GM11168 (cell line): ENCODE data around the gene PNKP.

Experiments
- in situ Hi-C: fragments of 300-500 bp; cut with MboI; formaldehyde crosslinking; loops from one replicate; pipeline ENCODE4 v1.12.0; 2022; ENCODE audit warnings: low sequenced_read_pairs; ENCODE audit not compliant: unreplicated experiment

Gene PNKP

DNA sequence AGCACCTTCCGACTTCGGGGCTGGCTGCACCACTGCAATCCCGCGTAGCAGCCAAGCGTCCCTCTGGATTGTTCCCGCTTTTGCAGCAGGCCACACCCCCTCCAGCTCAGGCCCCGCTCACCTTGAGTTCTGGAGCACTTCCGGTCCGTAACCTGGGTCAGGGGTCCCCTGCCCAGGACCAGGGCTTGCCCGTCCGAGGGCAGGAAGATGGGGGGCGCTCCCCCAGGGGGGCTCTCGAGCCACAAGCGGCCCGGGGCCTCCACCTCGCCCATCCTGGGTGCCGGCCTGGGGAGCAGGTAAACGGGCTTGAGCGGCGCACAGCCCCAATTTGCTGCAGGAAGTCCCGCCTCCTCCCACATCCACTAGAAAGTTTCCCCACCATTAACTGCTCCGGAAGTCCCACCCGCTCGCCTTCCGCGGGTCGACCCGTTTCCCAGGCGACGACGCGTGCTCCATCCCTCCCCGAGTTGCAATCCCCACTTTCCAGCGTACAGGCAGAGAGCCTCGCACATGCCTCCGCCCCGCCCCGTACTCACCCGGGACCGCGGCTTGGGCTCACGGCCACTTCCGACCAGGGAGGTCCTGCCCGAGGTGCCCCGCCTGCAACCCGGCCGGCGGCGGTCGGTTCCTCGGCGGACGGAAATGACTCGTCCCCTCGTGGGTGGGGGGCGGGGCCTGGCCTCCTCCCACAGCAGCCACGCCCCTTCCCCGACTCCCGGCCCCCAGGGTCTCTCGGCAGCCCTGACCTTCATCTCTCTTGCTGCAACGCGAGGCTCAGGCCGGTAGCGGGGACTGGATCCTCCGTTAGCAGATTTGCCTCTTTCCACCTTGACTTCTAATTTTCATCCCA lies at the start of gene PNKP:
Gene PNKP (minus strand): TSS at position 644 of the 850 bp plus-strand sequence. CDS start 372 bp downstream, at position 272.
- in situ Hi-C loops = no loop called here

DNA sequence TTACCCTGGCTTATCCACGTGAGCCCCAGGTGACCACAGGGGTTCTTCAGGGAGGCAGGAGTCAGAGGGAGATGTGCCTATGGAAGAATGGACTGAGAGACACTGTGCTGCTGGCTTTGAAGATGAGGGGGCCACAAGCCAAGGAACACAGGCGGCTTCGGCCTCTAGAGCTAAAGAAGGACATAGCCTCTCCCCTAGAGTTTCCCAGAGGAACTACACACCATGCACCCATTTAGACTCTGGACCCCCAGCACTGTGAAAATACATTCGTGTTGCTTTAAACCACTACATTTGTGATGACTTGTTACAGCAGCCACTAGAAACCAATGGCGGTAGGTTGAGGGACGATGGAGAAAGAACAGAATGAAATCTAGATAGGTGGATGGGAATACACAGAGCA lies 47.9 kb upstream of the PNKP start:
- in situ Hi-C loops = no loop called here

- in situ Hi-C loops = no loop called here
These were observed 46.3 kb upstream of the PNKP start for GRCh38 chr19:49913720-49914119.

DNA sequence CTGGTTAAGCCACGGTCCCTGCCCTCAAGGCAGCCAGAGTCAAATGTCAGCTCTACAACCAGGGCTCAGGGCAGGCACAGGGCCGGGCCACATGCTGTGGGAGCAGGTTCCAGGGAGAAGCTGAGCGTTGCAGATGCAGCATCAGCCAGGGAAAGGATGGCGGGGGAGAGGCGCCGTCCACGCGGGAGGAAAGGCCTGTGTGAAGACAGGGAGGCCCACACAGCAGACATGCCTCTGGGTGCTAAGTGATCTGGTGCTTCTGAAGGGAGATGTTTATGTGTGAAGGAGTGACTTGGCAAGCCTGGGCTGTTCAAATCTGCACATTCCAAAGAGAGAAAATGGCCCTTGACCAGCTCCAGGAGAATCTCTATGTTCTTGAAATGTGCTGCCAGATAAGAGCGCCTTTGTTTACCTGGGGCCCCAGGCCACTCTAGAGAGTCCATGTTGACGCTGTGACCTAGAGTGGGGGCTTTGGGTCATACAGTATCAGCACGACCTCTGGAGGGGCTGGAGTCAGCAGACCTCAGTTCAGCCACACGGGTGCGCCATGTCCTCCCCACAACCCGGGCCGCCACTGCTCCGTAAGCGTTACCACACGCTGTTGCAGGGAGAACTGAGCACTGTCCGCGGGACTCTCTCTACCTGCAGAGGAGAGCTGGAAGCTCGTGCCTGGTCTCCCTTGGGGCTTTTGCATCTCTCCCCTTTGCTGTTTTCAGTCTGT lies 45.7 kb upstream of the PNKP start:
- in situ Hi-C loops = no loop called here

DNA sequence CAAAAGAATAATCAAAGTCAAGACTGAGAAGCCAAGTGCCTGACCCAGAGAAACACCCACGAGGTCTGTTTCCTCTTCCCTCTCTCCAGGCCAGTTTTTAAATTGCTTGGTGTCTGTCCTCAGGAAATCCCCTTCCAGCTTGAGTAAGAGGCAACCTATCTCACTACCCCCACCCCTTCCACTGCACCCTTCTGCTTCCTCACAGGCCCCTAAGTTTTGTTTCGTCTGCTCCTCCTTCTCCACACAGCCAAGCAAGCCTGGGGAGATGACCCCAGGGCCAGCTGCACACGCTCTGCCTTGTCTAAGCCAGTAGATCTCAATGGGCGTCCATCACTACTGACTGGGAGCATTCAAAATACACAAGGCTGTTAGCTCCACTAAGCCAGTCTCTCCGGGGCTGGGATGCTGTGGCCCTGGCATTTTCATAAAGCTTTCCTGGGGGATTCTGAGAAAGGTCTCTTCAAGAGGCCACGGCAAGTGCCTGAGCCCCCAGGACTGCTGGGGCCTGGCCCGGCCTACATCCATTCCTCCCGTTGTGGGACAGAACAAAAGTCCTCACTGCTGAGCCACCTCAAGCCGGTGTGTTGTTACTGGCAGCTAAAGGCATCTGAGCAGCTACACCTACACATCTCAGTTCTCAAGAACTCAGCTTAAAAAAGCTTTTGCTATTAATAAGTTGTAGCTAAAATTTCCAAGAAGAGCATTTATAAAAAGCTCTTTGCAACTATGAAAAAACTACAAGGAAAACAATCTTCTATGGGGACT lies 44.2 kb upstream of the PNKP start:
- in situ Hi-C loops = no loop called here

DNA sequence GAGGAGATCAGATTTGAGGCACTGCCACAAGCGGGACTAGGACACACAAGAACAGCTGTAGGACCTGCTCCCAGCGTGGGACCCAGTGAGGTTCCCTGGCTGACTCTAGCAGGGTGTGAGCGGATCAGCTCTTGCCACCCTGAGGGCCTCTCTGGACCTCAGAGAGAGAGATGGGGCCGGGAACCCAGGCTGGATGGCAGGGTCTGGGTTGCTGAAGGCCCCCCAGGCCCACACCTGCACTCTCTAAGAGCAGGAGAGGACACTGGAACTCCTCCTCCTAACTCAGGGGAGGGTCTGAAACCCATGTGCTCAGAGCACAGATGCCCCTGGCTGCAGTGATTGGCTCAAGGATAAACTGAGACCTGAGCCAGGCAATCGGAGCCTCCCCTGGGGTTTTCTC lies 42.8 kb upstream of the PNKP start:
- in situ Hi-C loops = no loop called here

DNA sequence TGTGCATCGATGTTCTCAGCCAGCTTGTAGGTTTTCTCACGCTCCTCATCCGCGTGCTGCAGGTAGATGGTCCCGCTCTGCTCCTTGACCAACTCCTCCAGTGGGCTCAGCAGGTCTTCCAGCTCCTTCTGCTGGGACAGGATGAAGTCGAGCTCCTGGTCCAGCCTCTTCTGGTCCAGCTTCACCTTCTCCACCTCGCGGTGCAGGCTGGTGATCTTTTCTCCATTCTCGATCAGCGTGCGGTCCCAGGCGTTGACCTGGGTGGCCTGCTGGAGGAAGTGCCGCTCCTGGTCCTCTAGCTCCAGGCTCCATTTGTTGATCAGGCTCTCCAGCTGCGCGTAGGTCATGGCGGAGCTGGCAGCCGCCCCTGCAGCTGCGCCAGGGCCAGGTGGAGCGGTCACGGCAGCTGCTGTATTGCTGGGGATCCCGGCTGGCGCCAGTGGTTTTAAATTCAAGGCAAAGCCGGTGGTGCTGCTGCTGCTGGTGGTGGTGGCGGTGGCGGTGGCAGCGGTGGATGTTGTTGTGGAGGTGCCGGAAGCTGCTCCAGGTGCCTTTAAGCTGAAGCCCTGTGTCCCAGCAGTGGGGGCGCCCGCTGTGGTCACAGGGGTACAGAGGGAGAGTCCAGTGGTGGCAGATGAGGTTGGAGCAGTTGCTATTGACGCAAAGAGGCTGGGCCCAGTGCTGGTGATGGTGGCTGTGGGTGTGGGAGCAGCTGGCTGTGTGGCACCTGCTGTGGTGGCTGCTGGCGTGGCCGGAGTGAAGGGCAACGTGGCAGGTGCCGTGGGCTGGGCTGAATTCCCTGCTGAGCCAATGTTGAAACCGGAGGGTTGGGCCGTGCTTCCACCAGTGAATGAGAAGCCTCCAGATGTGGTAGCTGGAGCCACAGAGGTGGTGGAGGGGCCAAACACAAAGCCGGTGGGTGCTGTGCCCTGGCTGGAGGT lies 41.4 kb upstream of the PNKP start:
- in situ Hi-C loops = no loop called here

- in situ Hi-C loops = no loop called here
These were observed 40.5 kb upstream of the PNKP start for GRCh38 chr19:49907745-49908446.

- in situ Hi-C loops = no loop called here
These were observed 39.6 kb upstream of the PNKP start for GRCh38 chr19:49906879-49907564.

- in situ Hi-C loops = no loop called here
These were observed 36.8 kb upstream of the PNKP start for GRCh38 chr19:49904136-49904535.

DNA sequence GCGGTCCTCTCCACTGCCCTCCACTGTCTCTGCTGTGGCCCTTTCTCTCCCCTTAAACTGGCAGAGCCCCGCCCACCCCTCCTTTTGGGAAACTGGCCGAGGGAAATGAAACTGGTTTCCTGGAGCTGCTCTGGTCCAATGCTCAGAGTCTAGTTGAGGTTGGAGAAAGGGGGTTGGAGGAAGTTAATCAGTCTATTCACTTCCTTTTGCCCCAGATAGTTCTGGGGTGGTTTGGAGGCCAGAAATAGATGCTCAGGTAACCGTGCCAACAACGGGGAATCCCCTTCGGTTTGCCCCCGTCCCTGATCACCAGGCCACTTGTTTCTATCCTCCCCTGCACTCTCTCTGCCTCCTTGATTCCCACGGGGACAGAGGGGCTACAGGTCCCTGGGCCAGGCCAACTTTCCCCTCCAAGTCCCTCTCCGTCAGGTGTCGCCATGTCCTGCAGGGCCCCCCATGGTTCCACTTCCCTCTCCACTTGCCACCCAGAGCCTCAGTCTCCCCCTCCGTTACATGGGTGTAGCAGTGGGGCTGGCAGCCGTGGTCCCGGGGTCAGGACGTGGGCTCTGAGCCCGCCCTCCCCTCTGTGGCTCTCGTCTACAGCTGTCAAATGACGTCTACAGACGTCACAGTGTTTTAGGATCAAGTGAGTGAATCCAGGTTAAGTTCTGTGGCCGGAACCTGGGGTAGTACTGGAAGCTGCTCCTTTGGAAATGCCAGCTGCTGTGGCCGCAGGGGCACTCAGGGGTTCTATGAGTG lies 29.7 kb upstream of the PNKP start, which contains the start of gene IL4I1:
Gene IL4I1 (minus strand): TSS at position 25 of the 759 bp plus-strand sequence. CDS start 727 bp downstream, outside the sequence.
- in situ Hi-C loops = no loop called here

- in situ Hi-C loops = no loop called here
These were observed 28.4 kb upstream of the PNKP start for GRCh38 chr19:49895566-49896297.

GRCh38 chr19:49894879-49895565 lies 27.6 kb upstream of the PNKP start:
- in situ Hi-C loops = no loop called here

DNA sequence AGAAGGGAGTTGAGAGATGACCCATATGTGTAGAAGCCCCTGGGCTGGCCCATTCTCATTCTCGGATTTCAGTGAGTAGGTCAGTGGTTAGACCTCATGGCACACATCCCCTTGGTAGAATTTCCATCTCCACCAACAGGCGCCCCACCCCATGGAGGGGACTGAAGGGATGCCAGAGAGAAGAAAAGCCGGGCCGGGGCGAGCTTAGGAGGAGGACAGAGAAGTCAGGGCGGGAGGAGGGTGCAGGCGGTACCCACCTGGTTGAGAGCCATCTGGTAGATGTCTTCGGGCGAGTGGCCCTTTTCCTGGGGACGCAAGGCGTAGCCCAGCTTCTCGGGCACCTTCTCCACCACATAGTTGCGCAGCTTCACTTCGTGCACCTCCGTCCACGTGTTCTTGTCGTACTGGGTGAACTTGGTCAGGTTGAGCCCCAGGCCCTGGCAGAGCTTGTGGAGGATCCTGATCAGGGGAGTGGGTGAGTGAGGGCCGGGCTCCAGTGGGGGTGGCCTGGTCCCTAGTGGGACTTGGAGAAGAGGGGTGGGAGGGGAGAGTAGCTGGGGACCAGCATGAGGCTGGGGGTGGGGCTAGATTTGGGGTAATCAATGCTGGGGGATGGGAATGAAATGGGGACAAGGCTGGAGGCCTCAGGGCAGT lies 26.8 kb upstream of the PNKP start:
- in situ Hi-C loops = no loop called here

DNA sequence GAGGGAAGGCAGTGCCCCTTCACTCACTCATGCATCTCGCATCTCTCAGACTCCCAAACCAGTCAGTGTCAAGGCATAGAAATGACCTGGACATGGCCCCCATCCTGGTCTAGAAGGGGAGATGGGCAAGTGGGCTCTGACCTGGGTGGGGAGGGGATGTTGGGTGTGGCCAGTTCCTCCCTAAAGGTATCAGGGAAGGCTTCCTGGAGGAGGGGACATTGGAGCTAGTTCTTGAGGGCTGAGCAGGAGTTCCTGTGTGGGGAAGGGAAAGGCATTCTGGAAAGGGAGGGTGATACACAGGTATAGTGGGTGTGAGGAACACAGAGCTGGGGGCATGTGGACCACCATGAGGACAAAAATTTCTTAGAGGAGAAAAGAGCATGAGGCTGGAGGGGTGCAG lies 25.3 kb upstream of the PNKP start:
- in situ Hi-C loops = no loop called here

DNA sequence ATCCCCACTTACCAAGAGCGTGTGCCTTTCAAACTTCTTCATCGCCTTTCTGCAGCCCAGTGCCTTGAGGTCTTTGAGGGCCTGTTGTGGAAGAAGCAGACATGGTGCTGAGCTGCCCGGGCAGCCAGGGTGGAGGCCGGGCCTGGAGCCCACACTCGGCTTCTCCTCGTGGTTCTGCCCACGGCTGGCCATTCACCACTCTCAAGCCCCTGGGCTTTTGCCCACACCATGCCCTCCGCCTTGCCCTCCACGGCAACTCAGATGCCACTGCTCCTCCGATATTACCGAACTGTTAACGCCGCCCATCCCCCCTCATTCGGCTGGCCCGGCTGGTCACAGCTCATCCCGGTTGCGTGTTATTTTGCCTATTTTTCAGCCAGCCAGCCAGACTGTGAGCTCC lies 24.0 kb upstream of the PNKP start:
- in situ Hi-C loops = no loop called here
